Measurements from ENCODE around the gene ARHGDIA. TPM values are rescaled to one million over a fixed set of nuclear protein-coding genes. Genes with fewer than 3 reads are reported as not detected.

Gene ARHGDIA
- total RNA-seq, 2 experiments from 2014 or later, result 265 to 715 TPM

DNA sequence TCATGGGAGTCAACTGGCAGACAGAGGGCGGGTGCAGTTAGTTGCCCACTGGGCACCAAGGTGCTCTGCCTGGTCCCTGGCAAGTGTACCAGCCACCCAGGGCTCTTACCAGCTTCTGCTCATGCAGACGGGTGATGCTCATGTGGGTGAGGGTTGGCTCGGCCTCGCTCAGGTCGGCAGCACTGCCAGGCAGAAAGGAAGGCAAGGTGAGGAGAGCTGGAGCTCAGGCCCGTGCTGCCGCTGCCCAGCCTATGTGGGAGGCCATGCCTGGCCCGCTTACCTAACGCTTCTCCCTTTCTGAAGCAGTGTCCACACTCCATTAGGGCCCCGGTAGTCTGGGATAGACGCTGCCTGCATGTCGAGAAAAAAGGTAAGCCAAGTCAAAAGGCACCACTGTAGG, 44.2 kb upstream of the ARHGDIA start:
- no peak overlapping the region for H3K4me3 ChIP-seq (ENCODE audit: low read depth, low read length, poor library complexity, severe bottlenecking)
- TF ChIP-seq EZH2phosphoT487 (IDR thresholded peaks at IDR 0.05; ENCODE audit: borderline replicate concordance, low read depth, low read length), result no peak
- TF ChIP-seq, protein P1, sequence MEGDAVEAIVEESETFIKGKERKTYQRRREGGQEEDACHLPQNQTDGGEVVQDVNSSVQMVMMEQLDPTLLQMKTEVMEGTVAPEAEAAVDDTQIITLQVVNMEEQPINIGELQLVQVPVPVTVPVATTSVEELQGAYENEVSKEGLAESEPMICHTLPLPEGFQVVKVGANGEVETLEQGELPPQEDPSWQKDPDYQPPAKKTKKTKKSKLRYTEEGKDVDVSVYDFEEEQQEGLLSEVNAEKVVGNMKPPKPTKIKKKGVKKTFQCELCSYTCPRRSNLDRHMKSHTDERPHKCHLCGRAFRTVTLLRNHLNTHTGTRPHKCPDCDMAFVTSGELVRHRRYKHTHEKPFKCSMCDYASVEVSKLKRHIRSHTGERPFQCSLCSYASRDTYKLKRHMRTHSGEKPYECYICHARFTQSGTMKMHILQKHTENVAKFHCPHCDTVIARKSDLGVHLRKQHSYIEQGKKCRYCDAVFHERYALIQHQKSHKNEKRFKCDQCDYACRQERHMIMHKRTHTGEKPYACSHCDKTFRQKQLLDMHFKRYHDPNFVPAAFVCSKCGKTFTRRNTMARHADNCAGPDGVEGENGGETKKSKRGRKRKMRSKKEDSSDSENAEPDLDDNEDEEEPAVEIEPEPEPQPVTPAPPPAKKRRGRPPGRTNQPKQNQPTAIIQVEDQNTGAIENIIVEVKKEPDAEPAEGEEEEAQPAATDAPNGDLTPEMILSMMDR (conservative IDR thresholded peaks at IDR 0.05; ENCODE audit: low read length), result no peak
- H3K9me2 ChIP-seq (ENCODE audit: insufficient read depth, low read length), result no peaks in the 10 kb centered on the region
- no peak overlapping the region for H3K27ac ChIP-seq (ENCODE audit: low read depth, low read length, poor library complexity, severe bottlenecking)
- POLR2A ChIA-PET, result interaction anchor here (0.6 kb wide), 1 partner anchor 408 kb away, joined by 4 read pairs; no protein-coding TSS in a partner anchor
- no peak overlapping the region for H2AFZ ChIP-seq (ENCODE audit: low read length)
- H3K79me2 ChIP-seq (ENCODE audit: insufficient read depth, low read depth, low read length), result peaks cover 16% of the 10 kb centered on the region
- CTCF ChIA-PET (ENCODE audit: unreplicated experiment), result no interaction called here
- DNase-seq (ENCODE audit: low spot score), result no peak
- H3K4me1 ChIP-seq (ENCODE audit: insufficient read depth, low read length, poor library complexity, severe bottlenecking), result peaks cover 32% of the 10 kb centered on the region
- H3K4me2 ChIP-seq (ENCODE audit: low read length), result no peak overlapping the region
- no TSS peak for BruUV-seq (replicated peaks)
- H3K36me3 ChIP-seq (ENCODE audit: insufficient read depth, low read length), result peaks cover 60% of the 10 kb centered on the region
- intact Hi-C loops (cut with micrococcal nuclease; ENCODE audit: unreplicated experiment), result no loop called here
- no peaks in the 10 kb centered on the region for H3K9me3 ChIP-seq (ENCODE audit: low read length)
- H4K20me1 ChIP-seq (ENCODE audit: insufficient read depth, low read length), result peaks cover 8% of the 10 kb centered on the region

DNA sequence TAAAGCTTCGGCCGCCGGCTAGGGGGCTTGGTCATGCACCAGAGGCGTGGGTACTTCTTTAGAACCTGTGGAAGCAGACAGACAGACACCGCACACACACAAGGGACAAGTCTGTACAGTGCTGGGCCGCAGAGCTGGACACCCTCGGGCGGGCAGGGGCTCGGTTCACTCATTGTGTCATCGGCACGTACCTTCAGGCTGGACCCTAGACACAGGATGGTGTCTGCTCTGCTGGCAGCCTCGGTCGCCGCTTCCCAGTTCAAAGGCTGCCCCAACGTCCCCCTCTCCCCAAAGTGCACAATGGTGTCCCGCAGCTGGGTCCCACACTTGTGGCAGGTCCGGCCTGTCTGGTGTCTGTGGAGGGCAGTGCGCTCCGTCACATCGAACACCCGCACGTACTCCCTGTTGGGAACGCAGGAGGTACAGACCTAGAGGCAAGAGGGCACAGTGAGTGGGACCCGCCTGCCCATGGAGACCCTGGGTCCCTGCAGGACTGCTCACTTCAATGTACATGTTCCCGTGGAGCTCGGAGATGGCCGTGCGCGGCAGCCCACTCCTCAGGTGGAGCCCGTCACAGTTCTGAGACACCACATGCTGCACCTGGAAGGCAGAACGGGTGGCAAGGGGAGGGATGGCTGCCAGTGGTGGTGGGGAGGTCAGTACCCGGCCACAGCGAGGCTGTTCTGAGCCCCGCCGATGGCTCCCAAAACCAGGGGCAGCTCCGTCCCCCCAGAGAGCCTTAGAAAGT, 43.1 kb upstream of the ARHGDIA start:
- H4K20me1 ChIP-seq (ENCODE audit: insufficient read depth, low read length), result peaks cover 8% of the 10 kb centered on the region
- DNase-seq (ENCODE audit: low spot score), result no peak
- POLR2A ChIA-PET, result interaction anchor here (0.6 kb wide), 1 partner anchor 198 kb away, joined by 6 read pairs; no protein-coding TSS in a partner anchor
- no TSS peak for BruUV-seq (replicated peaks)
- CTCF ChIA-PET (ENCODE audit: unreplicated experiment), result no interaction called here
- no peak overlapping the region for H2AFZ ChIP-seq (ENCODE audit: low read length)
- H3K9me3 ChIP-seq (ENCODE audit: low read length), result no peaks in the 10 kb centered on the region
- intact Hi-C loops (cut with micrococcal nuclease; ENCODE audit: unreplicated experiment), result no loop called here
- no peaks in the 10 kb centered on the region for H3K9me2 ChIP-seq (ENCODE audit: insufficient read depth, low read length)
- peaks cover 18% of the 10 kb centered on the region for H3K79me2 ChIP-seq (ENCODE audit: insufficient read depth, low read depth, low read length)
- H3K4me2 ChIP-seq (ENCODE audit: low read length), result no peak overlapping the region
- H3K36me3 ChIP-seq (ENCODE audit: insufficient read depth, low read length), result peaks cover 50% of the 10 kb centered on the region
- H3K27ac ChIP-seq (ENCODE audit: low read depth, low read length, poor library complexity, severe bottlenecking), result no peak overlapping the region
- TF ChIP-seq EZH2phosphoT487 (IDR thresholded peaks at IDR 0.05; ENCODE audit: borderline replicate concordance, low read depth, low read length), result no peak
- TF ChIP-seq, protein P1 (conservative IDR thresholded peaks at IDR 0.05; ENCODE audit: low read length), result no peak
- no peak overlapping the region for H3K4me3 ChIP-seq (ENCODE audit: low read depth, low read length, poor library complexity, severe bottlenecking)
- H3K4me1 ChIP-seq (ENCODE audit: insufficient read depth, low read length, poor library complexity, severe bottlenecking), result peaks cover 35% of the 10 kb centered on the region
